NCI-H2227 treated with DMSO at 0.1 percent for 48 hours (cell line): ENCODE data around the gene PCBP3.
"Not testable (repeated sequence)": the region's sequence is repeated elsewhere in the genome, so short reads cannot be mapped to it uniquely, and the experiment has no call there.

Source experiments
- DNase-seq: peaks from one replicate; lab custom pipeline; 2025; lab: John Stamatoyannopoulos, UW

Gene PCBP3

GRCh38 chr21:45809421-45809820, 165.9 kb downstream of the PCBP3 start:
- no peak for DNase-seq

- no peak for DNase-seq
Measured at GRCh38 chr21:45811136-45811535, 167.6 kb downstream of the PCBP3 start.

GRCh38 chr21:45814210-45814940, 170.8 kb downstream of the PCBP3 start:
- not testable (repeated sequence) for DNase-seq

- not testable (repeated sequence) for DNase-seq
Measured at GRCh38 chr21:45815781-45816180, 172.3 kb downstream of the PCBP3 start.

- DNase-seq, result no peak
Measured at GRCh38 chr21:45816794-45817193, 173.3 kb downstream of the PCBP3 start.

GRCh38 chr21:45817345-45817744, 173.8 kb downstream of the PCBP3 start:
- DNase-seq, result no peak

- no peak for DNase-seq
Measured at GRCh38 chr21:45818276-45818903, 174.9 kb downstream of the PCBP3 start.

- DNase-seq, result no peak
Measured at GRCh38 chr21:45818904-45819285, 175.4 kb downstream of the PCBP3 start.

GRCh38 chr21:45819478-45820170, 176.1 kb downstream of the PCBP3 start:
- no peak for DNase-seq

- peak; percentile 94 for DNase-seq
Measured at GRCh38 chr21:45820171-45821091, 176.9 kb downstream of the PCBP3 start.

GRCh38 chr21:45821315-45821962, 177.9 kb downstream of the PCBP3 start:
- no peak for DNase-seq

- DNase-seq, result no peak
Measured at GRCh38 chr21:45821998-45822397, 178.5 kb downstream of the PCBP3 start.

- no peak for DNase-seq
Measured at GRCh38 chr21:45822429-45823099, 179.0 kb downstream of the PCBP3 start.

- no peak for DNase-seq
Measured at GRCh38 chr21:45823100-45823681, 179.7 kb downstream of the PCBP3 start.

- DNase-seq, result no peak
Measured at GRCh38 chr21:45824546-45825215, 181.2 kb downstream of the PCBP3 start.

- no peak for DNase-seq
Measured at GRCh38 chr21:45825219-45825618, 181.7 kb downstream of the PCBP3 start.

- no peak for DNase-seq
Measured at GRCh38 chr21:45826676-45827301, 183.3 kb downstream of the PCBP3 start.

GRCh38 chr21:45827302-45827692, 183.8 kb downstream of the PCBP3 start:
- no peak for DNase-seq

GRCh38 chr21:45827881-45828579, 184.5 kb downstream of the PCBP3 start:
- no peak for DNase-seq
